ENCODE measurements around the gene HAO1. TPM values are rescaled to one million over a fixed set of nuclear protein-coding genes. Genes with fewer than 3 reads are reported as not detected.
"Not testable (repeated sequence)": the region's sequence is repeated elsewhere in the genome, so short reads cannot be mapped to it uniquely, and the experiment has no call there.

Gene HAO1
- total RNA-seq, 1 donor from 2014 or later = not detected

GRCh38 chr20:7858734-7859250, 81.5 kb downstream of the HAO1 start:
- no peaks in the 10 kb centered on the region for H3K36me3 Mint-ChIP-seq (ENCODE audit: low read depth)
- H3K9me3 Mint-ChIP-seq = no peaks in the 10 kb centered on the region
- H3K4me1 Mint-ChIP-seq = no peaks in the 10 kb centered on the region
- intact Hi-C loops (cut with micrococcal nuclease) = loop anchor here (5.0 kb wide), 2 partner anchors 1031 to 1091 kb away; partner anchors contain the start of gene BMP2
- DNase-seq = no peak
- no peaks in the 10 kb centered on the region for H3K27me3 Mint-ChIP-seq
- no peak overlapping the region for H3K27ac Mint-ChIP-seq
- no peak overlapping the region for H3K4me3 Mint-ChIP-seq

GRCh38 chr20:7856756-7857155, 83.5 kb downstream of the HAO1 start:
- Mint-ChIP-seq H3K9me3 (no peaks in the 10 kb centered on the region), H3K4me1 (no peaks in the 10 kb centered on the region), H3K27ac (no peak overlapping the region), H3K27me3 (no peaks in the 10 kb centered on the region), H3K36me3 (ENCODE audit: low read depth) (no peaks in the 10 kb centered on the region), H3K4me3 (no peak overlapping the region)
- no peak for DNase-seq
- intact Hi-C loops (cut with micrococcal nuclease) = loop anchor here (5.0 kb wide), 2 partner anchors 1029 to 1089 kb away; partner anchors contain the start of gene BMP2

- H3K4me3 Mint-ChIP-seq = no peak overlapping the region
- no peaks in the 10 kb centered on the region for H3K27me3 Mint-ChIP-seq
- intact Hi-C loops (cut with micrococcal nuclease) = loop anchor here (5.0 kb wide), 2 partner anchors 1028 to 1088 kb away; partner anchors contain the start of gene BMP2
- H3K27ac Mint-ChIP-seq = no peak overlapping the region
- H3K36me3 Mint-ChIP-seq (ENCODE audit: low read depth) = no peaks in the 10 kb centered on the region
- no peaks in the 10 kb centered on the region for H3K9me3 Mint-ChIP-seq
- no peaks in the 10 kb centered on the region for H3K4me1 Mint-ChIP-seq
- no peak for DNase-seq
Observed at GRCh38 chr20:7855545-7855944, 84.7 kb downstream of the HAO1 start.

- H3K27ac Mint-ChIP-seq = no peak overlapping the region
Observed at GRCh38 chr20:7853493-7853892, 86.8 kb downstream of the HAO1 start.

GRCh38 chr20:7850775-7851490, 89.3 kb downstream of the HAO1 start:
- Mint-ChIP-seq H3K4me1 (no peaks in the 10 kb centered on the region), H3K27me3 (no peaks in the 10 kb centered on the region), H3K36me3 (ENCODE audit: low read depth) (no peaks in the 10 kb centered on the region), H3K27ac (no peak overlapping the region), H3K9me3 (no peaks in the 10 kb centered on the region), H3K4me3 (no peak overlapping the region)
- intact Hi-C loops (cut with micrococcal nuclease) = no loop called here
- DNase-seq = no peak

More at GRCh38 chr20:7853493-7853892, 86.8 kb downstream of the HAO1 start:
- H3K4me1 Mint-ChIP-seq = no peaks in the 10 kb centered on the region
- no peaks in the 10 kb centered on the region for H3K9me3 Mint-ChIP-seq
- intact Hi-C loops (cut with micrococcal nuclease) = no loop called here
- no peak for DNase-seq
- no peak overlapping the region for H3K4me3 Mint-ChIP-seq
- no peaks in the 10 kb centered on the region for H3K36me3 Mint-ChIP-seq (ENCODE audit: low read depth)
- H3K27me3 Mint-ChIP-seq = no peaks in the 10 kb centered on the region

- intact Hi-C loops (cut with micrococcal nuclease) = no loop called here
- H3K27me3 Mint-ChIP-seq = no peaks in the 10 kb centered on the region
- H3K4me3 Mint-ChIP-seq = no peak overlapping the region
- no peak for DNase-seq
- H3K9me3 Mint-ChIP-seq = no peaks in the 10 kb centered on the region
- no peaks in the 10 kb centered on the region for H3K4me1 Mint-ChIP-seq
- no peaks in the 10 kb centered on the region for H3K36me3 Mint-ChIP-seq (ENCODE audit: low read depth)
- no peak overlapping the region for H3K27ac Mint-ChIP-seq
Observed at GRCh38 chr20:7849675-7850074, 90.6 kb downstream of the HAO1 start.

GRCh38 chr20:7848351-7848750, 91.9 kb downstream of the HAO1 start:
- Mint-ChIP-seq H3K36me3 (ENCODE audit: low read depth) (no peaks in the 10 kb centered on the region), H3K27ac (no peak overlapping the region), H3K27me3 (no peaks in the 10 kb centered on the region), H3K4me3 (no peak overlapping the region), H3K9me3 (no peaks in the 10 kb centered on the region), H3K4me1 (no peaks in the 10 kb centered on the region)
- DNase-seq = no peak
- intact Hi-C loops (cut with micrococcal nuclease) = no loop called here

GRCh38 chr20:7843613-7844012, 96.6 kb downstream of the HAO1 start:
- DNase-seq = no peak
- intact Hi-C loops (cut with micrococcal nuclease) = no loop called here
- no peaks in the 10 kb centered on the region for H3K36me3 Mint-ChIP-seq (ENCODE audit: low read depth)
- no peaks in the 10 kb centered on the region for H3K4me1 Mint-ChIP-seq
- H3K4me3 Mint-ChIP-seq = no peak overlapping the region
- H3K9me3 Mint-ChIP-seq = no peaks in the 10 kb centered on the region
- H3K27me3 Mint-ChIP-seq = peaks cover 2% of the 10 kb centered on the region
- no peak overlapping the region for H3K27ac Mint-ChIP-seq

GRCh38 chr20:7841971-7842310, 98.3 kb downstream of the HAO1 start:
- H3K27me3 Mint-ChIP-seq = peaks cover 2% of the 10 kb centered on the region
- DNase-seq = no peak
- intact Hi-C loops (cut with micrococcal nuclease) = no loop called here
- H3K4me1 Mint-ChIP-seq = no peaks in the 10 kb centered on the region
- H3K36me3 Mint-ChIP-seq (ENCODE audit: low read depth) = no peaks in the 10 kb centered on the region
- H3K9me3 Mint-ChIP-seq = no peaks in the 10 kb centered on the region
- H3K27ac Mint-ChIP-seq = no peak overlapping the region
- no peak overlapping the region for H3K4me3 Mint-ChIP-seq

GRCh38 chr20:7841291-7841970, 98.8 kb downstream of the HAO1 start:
- no peak for DNase-seq
- H3K27ac Mint-ChIP-seq = no peak overlapping the region
- H3K27me3 Mint-ChIP-seq = peaks cover 2% of the 10 kb centered on the region
- H3K9me3 Mint-ChIP-seq = no peaks in the 10 kb centered on the region
- no peaks in the 10 kb centered on the region for H3K36me3 Mint-ChIP-seq (ENCODE audit: low read depth)
- no peak overlapping the region for H3K4me3 Mint-ChIP-seq
- intact Hi-C loops (cut with micrococcal nuclease) = no loop called here
- no peaks in the 10 kb centered on the region for H3K4me1 Mint-ChIP-seq

GRCh38 chr20:7836076-7836475, 104.2 kb downstream of the HAO1 start:
- DNase-seq = no peak
- Mint-ChIP-seq H3K27ac (no peak overlapping the region), H3K9me3 (peaks cover 3% of the 10 kb centered on the region), H3K27me3 (peaks cover 2% of the 10 kb centered on the region), H3K36me3 (ENCODE audit: low read depth) (no peaks in the 10 kb centered on the region), H3K4me3 (no peak overlapping the region), H3K4me1 (no peaks in the 10 kb centered on the region)
- intact Hi-C loops (cut with micrococcal nuclease) = no loop called here

GRCh38 chr20:7834441-7834840, 105.8 kb downstream of the HAO1 start:
- intact Hi-C loops (cut with micrococcal nuclease); H3K4me3 Mint-ChIP-seq; H3K27me3 Mint-ChIP-seq; H3K9me3 Mint-ChIP-seq; H3K4me1 Mint-ChIP-seq; H3K27ac Mint-ChIP-seq; DNase-seq; H3K36me3 Mint-ChIP-seq (ENCODE audit: low read depth): not testable (repeated sequence)
